Stimulated activated naive CD4-positive, alpha-beta T cell treated with Interleukin-2 at 50 U/mL for 16 hours (primary cell): ENCODE results near the gene CRTC3.

Experiments
- DNase-seq: peaks from one replicate; lab custom pipeline; 2025; lab: John Stamatoyannopoulos, UW

The CRTC3 gene

DNA sequence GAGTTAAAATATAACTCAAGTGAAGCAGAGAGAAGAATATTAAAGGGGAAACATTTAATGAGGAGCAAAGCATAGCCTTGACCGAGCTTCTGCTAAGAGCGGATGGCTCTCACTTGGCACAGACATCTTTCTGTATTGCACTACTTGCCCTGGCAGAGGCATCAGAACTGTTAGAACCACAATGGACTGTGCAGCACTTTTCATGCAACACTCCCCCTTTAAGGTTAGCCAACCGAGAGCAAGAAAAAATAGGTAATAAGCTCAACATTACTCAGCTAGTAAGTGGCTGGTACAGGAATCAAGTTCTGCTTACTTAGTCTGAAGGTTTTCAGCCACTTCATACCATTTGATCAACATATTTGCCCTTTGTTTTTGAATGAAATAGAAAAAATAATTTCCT, 33.7 kb downstream of the CRTC3 start:
- no peak for DNase-seq

DNA sequence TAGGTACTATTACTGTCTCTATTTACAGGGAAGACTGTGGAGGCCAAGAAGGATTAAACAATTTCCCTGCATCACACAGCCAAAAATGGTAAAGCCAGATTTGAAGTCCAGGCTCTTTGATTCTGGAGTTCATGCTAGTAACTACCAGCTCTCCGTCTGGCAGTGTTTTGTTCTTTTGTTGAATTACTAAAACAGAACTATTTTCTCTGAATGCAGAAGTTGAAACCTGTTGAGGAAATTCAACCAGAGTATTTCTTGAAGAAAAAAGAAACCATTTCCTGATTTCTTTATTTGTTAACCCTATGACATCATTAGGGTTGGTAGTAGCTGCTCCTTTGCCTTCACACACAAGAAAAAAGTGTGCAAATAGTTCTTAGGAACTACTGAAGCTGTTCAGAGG, 34.3 kb downstream of the CRTC3 start:
- DNase-seq = no peak

DNA sequence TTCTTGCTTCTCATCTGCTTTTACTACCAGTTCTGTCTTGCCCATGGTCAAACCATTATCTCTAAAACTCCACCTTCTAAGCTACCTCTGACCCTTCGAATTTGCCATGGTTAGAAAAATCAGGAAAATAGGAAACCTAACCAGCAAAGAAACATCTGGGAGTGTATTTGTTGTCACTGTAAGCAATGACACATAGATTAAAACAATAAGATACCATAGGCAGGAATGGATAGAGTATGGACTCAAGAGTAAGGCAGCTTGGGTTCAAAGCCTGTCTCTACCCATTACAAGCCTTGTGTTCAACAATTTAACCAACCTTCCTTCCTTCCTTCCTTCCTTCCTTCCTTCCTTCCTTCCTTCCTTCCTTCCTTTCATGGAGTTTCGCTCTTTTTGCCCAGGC, 34.9 kb downstream of the CRTC3 start:
- DNase-seq = no peak

DNA sequence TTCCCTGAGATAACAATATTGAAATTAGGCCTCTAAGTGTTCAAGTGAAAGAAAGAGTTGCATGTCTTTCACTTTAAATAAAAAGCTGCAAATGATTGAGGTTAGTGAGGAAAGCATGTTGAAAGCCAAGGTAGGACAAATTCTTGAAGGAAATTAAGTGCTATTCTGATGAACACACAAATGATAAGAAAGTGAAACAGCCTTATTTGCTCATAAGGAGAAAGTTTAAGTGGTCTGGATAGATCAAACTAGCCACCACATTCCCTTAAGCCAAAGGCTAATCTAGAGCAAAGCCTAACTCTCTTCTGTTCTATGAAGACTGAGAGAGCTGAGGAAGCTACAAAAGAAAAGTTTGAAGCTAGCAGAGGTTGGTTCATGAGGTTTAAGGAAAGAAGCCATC, 36.1 kb downstream of the CRTC3 start:
- DNase-seq = no peak

DNA sequence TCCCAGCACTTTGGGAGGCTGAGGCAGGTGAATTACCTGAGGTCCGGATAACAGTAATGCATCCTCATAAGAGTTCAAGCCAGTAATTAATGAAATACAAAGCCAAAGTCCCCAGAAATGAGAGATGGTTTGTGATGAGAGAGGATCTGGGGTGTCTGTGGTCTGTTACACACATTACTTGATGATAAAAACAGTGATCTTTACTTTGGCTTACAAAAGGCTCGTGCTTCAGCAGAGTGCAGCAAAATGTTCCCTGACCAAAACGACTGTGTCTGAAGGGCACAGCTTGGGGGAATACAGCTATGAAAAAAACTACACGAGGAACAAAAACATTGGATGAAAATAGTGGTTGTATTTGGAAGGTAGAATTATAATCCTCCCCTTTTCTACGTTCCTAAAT, 40.9 kb downstream of the CRTC3 start:
- DNase-seq = no peak

DNA sequence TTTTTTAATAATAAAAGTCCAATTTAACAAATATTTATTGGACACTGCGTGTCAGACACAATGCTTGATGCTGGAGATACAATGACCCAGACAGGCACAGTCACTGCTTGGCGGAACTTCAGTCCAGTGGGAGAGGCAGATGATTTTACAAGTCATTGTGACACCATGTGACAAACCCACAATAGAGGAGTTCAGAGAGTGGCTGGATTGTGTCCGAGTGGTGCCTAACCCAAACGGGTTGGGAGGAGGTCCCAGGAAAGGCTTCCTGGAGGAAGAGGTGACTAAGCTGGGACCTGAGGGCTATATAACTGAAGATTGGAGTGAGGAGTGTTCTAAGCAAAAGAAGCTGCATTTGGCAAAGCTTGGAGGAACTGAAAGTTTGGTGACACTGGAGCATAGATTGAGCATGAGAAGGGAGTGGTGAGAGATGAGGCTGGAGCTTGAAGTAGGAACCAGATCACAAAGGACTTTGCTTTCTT, 41.4 kb downstream of the CRTC3 start:
- DNase-seq = no peak

DNA sequence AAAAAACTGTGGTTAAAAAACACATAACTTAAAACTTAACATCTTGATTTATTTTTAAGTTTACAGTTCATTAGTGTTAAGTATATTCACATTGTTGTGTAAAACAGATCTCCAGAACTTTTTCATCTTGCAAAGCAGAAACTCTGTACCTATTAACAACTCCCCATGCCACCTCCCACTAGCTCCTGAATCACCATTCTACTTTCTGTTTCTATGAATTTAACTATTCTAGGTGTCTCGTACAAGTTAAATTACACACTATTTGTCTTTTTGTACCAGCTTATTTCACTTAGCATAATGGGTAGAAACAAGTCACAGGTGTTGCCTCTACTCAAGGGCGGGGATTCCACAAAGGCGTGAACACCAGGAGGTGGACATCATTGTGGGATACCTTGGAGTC, 43.2 kb downstream of the CRTC3 start:
- no peak for DNase-seq

DNA sequence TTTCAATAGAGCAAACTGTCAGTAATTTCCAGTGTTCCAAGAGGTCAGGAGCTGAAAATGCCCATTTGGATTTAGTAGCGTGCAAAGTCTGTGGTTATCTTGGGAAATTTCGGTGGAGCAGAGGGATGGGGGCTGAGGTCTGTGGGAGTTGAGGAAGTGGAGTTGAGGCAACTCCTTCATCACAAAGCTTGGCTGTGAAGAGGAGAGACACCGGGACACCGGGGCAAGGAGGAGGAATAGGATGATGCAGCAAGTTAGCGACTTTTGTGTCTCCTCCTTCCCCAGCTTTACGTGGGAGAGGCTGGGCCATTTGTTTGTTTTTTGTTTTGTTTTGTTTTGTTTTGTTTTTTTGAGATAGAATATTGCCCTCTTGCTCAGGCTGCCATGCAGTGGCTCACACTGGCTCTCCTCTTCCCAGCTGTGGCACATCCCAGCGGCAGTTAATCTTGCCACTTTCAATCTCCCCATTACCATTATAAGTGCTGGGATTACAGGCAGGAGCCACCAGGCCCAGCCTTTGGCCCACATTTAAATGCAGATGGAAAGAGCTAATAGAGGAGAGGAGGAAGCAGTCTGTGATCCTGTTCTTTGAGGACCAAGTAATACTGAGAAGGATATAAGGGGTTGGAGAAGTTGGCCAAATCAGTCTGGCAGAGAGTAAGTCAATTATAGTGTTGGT, 47.1 kb downstream of the CRTC3 start:
- no peak for DNase-seq

DNA sequence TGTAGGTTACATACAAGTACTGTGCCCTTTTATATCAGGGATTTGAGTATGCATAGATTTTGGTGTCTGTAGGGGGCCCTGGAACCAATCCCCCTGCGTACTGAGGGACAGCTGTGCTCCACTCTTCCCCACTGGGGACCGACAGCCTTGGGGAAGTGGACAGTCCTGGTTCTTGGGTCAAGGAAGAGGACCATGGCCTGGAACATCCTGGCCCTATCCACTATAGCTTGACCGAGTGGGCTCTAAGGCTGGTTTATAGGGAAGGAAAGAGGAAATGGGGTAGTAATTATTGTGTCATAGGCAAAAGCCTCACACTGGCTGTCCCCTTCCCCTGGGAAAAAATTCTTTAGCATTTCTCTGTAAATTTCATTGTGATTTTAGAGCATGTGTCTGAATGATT, 49.5 kb downstream of the CRTC3 start:
- no peak for DNase-seq

DNA sequence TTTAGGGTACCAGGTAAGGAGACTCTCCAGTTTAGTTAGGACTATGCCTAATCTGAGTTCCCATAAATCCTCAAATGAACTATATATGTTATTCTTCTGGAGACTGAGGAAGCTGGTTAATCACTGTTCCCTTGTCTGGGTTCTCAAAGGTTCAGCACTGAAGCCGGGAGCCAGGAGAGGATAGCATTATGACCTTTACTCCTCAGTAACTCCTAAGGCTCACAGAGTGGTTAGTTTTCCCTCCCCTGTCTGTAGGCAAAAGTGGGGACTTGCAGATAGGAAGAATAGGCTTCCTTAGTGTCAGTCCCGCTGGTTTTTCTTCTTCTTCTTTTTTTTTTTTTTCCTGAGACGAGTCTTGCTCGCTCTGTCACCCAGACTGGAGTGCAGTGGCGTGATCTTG, 50.4 kb downstream of the CRTC3 start:
- no peak for DNase-seq

DNA sequence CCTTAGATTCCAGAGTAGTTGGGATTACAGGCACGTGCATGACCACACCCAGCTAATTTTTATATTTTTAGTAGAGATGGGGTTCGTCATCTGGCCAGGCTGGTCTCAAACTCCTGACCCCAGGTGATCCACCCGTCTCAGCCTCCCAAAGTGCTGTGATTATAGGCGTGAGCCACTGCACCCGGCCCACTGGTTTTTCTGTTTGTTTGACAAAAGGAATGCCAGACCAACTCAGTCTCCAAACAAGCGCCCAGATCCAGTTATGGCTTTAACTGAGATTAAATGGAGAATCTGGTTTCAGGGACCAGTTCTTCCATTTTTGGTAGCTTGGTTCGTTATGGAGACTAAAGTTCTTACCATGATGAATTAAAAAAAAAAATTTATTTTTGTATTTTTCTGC, 50.8 kb downstream of the CRTC3 start:
- DNase-seq = no peak

DNA sequence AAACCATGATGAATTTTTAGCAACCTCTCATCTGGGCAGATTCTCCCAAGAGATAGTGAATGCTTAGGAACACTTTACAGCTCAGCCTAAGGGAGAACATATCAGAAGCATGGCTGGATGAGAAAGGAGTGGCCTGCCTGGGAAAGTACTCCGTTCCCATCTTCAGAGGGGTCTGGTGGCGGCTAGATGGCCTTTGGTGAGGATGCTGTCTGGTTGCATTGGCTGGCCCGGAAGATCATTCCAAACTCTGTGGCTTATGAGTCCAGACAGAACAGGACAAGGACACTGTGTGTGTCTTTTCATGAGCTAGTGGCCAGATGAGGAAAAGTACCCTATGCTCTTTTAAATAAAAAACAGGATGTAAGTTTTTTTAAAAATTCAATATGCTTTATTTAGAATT, 51.2 kb downstream of the CRTC3 start:
- DNase-seq = no peak

DNA sequence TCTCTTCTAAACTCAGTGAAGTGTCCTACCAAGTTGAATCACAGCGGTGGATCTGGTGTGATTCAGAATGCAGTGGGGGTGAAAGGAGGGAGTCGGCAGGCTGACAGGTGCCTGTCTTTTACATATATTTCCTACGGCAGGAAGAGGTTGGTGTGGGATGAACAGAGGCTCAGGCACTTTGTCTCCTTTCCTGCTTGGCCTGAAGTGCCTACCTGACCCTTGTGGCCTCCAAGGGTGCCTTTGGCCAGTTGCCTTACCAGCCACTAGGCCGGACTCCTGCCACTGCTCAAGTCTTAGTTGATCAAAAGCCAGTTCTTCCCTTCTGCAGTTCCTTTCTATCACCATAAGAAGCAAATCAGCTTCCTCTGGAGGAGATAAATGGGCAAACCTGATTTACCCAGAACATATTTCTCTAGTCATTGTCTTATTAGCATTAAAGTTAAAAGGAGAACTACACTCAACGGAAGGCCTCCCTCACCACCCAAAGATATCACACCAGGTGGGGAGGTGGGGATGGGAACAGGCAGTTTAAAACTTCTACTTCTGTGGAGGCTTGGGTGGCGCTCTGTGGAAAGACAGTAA, 52.1 kb downstream of the CRTC3 start:
- DNase-seq = no peak

DNA sequence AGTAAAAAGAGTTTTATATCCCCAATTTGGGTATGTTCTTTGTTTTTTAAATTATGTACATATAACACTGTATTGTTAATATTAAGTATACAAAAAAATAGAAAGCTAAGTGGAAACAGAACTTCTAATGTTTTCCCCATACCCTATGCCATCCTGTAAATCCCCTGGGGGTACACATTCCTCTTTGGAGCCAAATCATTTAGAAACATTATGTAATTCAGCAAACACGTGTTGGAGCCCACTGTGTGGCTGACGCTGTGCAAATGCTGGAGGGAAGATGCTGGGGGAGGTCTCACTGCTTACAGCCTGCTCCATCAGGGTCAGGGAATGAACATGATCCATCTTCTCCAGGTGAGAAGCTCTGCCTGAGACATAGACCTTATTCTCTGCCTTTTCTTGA, 52.8 kb downstream of the CRTC3 start:
- no peak for DNase-seq

DNA sequence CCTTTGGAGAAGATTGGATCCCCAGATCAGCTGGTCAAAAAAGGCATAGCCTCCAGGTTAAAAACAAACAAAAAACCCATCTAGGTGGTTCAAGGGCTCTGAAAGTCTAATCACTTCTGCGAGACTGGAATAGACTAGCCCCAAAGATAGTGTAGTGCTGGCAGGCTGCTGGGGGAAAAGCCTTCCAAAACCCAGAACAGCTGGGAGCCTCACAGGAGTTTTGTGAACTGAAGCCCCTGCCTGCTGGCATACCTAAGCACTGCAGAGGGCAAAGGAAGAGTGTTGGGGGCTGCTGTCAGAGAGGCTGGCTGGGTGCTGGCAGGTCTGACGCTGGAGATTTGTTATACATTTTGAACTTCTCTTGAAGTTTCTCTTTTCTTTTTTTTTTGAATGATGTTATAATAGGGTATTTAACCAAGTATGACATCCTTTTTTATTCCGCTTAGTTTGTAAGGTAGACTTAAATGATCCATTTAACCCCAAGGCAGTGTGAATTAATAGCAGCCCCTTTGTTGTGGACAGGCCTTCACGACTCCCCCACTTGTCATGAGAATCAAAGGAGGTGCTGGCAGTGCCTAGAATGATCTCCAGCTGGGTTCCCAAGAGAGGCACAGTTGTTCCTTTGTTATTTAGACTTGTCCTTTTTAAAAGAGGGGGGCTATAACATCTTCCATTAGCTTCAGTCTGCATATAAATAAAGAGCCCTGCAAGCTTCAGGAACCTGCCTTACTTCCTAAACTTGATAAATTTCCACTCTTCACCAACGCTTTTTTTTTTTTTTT, 53.9 kb downstream of the CRTC3 start:
- DNase-seq = no peak

DNA sequence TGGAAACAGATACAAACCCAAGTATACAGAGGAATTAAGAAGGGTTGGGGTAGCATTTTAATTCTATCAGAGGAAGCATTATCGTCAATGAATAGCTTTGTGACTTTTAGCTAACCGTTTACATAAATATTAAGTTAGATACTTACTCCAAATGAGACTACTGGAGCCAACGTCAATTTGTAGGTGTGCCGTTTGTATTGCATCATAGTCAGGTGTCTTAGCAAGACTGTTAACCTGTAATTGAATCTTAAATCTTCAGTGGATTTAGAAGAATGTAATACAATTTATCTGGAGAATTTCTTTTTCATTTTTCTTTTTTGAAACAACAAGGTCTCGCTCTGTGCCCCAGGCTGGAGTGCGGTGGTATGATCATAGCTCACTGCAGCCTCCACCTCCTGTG, 55.1 kb downstream of the CRTC3 start:
- DNase-seq = no peak

DNA sequence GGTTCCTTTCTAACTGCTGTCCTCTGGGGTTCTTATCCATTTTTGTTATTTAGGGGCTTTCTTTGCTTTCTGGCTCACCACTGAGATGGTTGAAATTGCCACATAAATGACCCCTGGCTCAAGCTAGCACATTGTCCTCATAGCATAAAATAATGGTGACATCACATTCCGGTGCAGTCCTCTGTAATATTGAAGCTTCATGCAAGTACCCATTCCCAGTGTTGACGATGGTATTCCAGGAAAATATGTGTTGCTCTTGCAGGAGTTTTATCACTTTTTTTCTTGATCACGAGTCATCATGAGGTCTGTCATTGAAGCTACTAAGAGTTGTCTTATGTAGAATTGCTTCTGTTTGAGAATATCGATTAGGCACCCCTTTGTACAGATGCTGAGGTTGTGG, 56.1 kb downstream of the CRTC3 start:
- no peak for DNase-seq

DNA sequence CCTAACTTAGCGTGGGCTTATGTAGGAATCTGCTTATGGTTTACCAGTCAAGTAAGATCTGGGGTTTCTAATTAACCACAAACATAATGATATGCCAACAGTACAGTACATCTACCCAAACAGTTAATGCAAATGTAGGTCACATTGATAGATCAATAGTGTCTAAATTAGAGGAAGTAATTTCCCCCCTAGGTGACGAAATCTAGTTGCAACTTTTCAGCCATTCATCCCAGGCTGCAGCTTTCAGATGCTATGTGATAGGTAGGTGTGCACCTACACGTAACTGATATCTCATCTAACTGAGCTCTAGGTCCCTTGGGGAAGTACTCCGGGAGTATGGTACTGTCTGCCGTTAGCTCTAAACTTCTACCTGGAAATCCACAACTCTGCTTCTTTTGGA, 57.2 kb downstream of the CRTC3 start:
- no peak for DNase-seq

DNA sequence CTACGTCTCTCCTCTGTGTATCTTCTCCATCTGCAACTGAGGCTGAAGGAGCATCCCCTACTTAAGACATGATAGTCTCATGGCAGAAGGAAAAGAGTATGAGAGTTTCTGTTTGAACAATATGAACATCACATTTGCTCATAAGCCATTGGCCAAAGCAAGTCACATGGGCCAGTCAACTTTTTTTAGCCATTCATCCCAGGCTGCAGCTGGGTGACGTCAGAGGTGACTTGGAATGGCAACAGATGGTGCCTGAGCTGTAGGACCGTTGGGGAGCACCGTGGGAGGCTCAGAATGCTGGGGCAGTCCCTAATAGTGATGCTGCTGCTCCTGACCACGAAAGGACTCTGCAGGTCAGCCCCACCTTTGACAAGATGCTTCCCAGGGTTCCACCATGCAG, 58.7 kb downstream of the CRTC3 start:
- no peak for DNase-seq

DNA sequence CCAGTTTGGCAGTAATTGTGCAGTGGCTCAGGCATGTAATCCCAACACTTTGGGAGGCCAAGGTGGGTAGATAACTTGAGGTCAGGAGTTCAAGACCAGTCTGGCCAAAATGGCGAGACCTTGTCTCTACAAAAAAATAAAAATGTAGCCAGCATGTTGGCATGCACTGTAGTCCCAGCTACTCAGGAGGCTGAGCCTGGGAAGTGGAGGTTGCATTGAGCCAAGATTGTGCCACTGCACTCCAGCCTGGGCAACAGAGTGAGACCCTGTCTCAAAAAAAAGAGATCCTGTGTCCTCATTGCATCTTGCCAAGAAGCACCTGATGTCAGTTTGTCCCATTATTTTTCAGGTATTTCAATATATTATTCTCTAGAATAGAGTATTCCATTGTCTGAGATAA, 61.8 kb downstream of the CRTC3 start:
- no peak for DNase-seq

DNA sequence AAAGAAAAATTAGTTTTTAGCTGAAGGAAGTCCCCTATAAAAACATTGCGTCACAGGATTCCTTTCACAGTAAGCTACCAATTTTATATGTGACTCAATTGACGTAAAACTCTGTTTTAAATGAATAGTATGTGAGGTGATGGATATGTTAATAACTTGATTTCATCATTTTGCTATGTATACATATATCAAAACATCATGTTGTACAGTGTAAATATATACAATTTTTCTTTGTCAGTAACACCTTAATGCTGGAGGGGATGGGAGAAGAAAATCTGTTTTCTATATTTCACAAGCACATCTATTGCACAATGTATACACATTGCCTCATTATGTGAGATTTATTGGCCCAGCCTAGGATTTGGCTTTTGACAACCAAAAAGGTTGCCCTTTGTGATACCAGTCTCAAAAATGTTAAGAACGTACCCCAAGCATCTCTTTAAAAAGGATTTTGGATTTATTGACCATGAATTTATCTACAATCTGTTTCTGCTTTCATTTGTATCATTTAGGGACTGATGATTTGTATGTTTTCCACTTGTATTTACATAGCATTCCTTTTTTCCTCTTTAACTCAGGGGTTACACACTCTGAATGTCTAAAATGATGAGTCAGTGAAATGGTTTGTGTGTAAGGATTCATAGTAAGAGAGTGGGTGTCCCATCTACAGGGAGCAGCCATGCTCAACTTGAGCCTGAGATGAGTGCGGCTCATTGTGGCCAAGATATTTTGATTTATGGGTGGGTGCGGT, 62.6 kb downstream of the CRTC3 start:
- DNase-seq = no peak

DNA sequence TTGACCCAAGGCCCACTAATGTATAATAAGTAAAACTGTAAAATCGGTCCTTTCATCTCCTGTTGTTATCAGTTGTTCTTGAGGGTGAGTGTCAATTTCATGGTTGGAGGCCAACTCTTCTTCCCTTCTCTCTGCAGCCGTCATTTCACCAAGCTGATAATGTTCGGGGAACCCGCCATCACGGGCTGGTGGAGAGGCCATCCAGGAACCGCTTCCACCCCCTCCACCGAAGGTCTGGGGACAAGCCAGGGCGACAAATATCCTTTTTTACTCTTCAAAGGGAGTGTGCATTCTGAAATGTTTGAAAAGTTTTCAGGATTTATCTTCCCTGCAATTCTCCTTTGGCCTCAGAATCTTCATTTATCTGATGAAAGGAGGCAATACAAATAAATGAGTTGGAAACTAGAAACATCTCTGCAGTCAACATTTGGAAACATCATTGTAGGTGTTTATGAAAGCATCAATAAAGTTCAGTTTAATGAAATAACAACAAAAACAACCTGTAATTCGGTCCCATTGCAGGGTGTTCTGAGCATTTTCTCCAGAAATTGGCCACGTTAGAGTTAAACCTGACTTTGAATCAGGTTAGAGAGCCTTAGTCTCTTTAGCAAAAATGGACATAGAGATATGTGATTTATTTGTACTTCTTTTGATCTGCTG, 63.9 kb downstream of the CRTC3 start:
- DNase-seq = no peak
